ENCODE measurements around the gene CHST11.

CHST11 gene

DNA sequence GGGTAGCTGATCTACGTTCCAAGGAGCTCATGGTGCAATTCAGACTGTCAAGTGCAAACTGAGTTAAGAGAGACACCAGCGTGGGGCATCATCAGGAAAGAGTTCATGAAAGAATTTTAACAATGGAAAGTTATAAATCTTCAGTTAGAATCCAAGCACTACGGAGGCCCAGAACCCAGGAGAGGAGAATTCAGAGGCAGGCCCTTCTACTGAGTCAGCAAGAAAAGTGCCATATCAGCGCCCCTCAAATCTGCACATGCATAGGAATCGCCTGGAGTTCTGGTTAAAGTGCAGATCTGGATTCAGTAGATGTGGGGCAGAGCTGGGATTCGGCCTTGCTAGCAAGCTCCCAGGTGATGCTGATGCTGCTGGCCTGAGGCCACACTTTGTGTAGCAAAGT lies 45.9 kb downstream of the CHST11 start:
- Histone ChIP-seq H3K27ac (0 out of 2 replicates have a peak overlapping the region, but pooled peaks have one; percentile 35), H3K36me3 (ENCODE audit: insufficient read depth, low read length) (no peaks in the 10 kb centered on the region), H3K9me3 (ENCODE audit: low read depth, low read length) (no peaks in the 10 kb centered on the region), H3K4me3 (no peak overlapping the region), H3K9ac (ENCODE audit: insufficient read length) (no peak overlapping the region)
- TF ChIP-seq POLR2AphosphoS5 (IDR thresholded peaks at IDR 0.05; ENCODE audit: borderline replicate concordance, low read depth, low read length) (peak; percentile 38; the same call in 1 of the 2 replicates), EZH2 (IDR thresholded peaks at IDR 0.05) (no peak)
- no peak for DNase-seq (ENCODE audit: low read depth, low spot score)

DNA sequence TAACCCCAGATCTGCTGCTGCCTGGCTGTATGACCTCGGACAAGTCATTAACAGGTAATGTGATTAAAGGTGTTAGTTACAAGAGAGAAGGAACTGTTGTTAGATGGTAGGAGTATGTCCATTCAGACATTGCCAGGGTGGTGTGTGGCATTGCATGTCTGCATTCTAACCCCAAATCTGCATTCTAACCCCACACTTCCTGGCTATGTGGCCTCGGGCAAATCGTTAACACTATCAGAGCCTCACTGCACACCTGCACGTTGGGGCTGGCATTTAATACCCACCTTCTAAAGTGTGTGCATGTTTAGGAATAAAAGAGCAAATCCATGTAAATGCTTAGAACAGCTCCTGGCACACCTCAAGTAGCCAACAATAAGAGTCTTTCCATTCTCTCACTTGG lies 46.4 kb downstream of the CHST11 start:
- Histone ChIP-seq H3K36me3 (ENCODE audit: insufficient read depth, low read length) (no peaks in the 10 kb centered on the region), H3K9me3 (ENCODE audit: low read depth, low read length) (no peaks in the 10 kb centered on the region), H3K4me3 (no peak overlapping the region), H3K27ac (no peak overlapping the region), H3K9ac (ENCODE audit: insufficient read length) (no peak overlapping the region)
- TF ChIP-seq EZH2 (IDR thresholded peaks at IDR 0.05): no peak
- no peak for TF ChIP-seq FOXP2 (optimal IDR thresholded peaks at IDR 0.05; ENCODE audit: control extremely low read depth, extremely low read length, insufficient read depth)
- TF ChIP-seq POLR2AphosphoS5 (IDR thresholded peaks at IDR 0.05; ENCODE audit: borderline replicate concordance, low read depth, low read length): no peak
- DNase-seq (ENCODE audit: low read depth, low spot score): no peak

DNA sequence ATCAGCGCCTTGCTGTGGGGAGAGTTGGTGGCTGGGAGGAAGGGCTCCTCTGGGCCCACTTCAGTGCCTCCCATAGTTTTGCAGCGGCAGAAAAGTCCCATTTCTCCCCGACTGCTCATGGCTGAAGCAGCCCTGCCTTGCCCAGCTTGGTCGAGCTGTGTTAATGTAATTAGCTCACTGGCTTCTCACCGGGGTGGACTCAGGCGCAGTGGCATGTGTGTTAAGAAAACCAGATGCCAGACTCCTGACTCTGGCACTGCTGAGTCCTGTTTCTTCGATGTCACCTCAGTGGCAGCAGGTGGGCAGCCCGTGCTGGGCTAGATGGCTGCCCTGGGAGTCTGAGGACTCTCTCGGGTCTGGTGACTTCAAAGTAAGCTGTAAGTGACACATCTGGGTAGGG lies 47.4 kb downstream of the CHST11 start:
- no peak overlapping the region for H3K4me3 ChIP-seq
- TF ChIP-seq EZH2 (IDR thresholded peaks at IDR 0.05) (no peak), POLR2AphosphoS5 (IDR thresholded peaks at IDR 0.05; ENCODE audit: borderline replicate concordance, low read depth, low read length) (no peak), FOXP2 (optimal IDR thresholded peaks at IDR 0.05; ENCODE audit: control extremely low read depth, extremely low read length, insufficient read depth) (no peak)
- H3K36me3 ChIP-seq (ENCODE audit: insufficient read depth, low read length): no peaks in the 10 kb centered on the region
- no peak for DNase-seq (ENCODE audit: low read depth, low spot score)
- H3K9me3 ChIP-seq (ENCODE audit: low read depth, low read length): no peaks in the 10 kb centered on the region
- no peak overlapping the region for H3K9ac ChIP-seq (ENCODE audit: insufficient read length)
- no peak overlapping the region for H3K27ac ChIP-seq

DNA sequence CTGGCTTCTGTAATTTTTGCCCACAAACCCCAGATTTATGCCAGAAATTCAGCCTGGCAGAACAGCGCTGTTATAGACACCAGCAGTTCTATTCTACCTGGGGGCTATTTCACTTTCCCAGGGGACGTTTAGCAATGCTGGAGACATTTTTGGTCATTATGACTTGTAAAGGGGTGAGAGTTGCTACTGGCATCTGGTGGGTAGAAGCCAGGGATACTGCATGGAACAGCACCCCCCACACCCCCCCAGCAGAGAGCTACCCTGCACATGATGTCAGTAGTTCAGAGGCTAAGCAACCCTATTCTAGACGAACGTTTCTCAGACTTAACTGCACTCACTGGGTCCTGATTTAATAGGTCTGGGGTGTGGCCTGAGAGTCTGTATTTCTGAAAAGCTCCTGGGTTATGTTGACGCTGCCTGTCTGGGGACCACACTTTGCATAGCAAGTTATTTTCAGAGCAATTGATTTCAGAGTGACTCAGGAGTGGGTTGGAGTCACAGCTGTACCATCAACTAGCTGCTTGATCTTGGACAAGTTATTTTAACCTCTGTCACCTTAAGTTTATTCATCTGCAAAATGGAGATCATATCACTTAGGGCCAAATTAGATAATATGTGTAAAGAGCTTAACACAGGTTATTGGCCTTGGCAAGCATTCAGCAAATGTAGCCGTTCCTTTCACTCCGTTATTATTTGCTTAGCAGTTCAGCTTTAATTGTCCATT lies 48.5 kb downstream of the CHST11 start:
- no peak for TF ChIP-seq FOXP2 (optimal IDR thresholded peaks at IDR 0.05; ENCODE audit: control extremely low read depth, extremely low read length, insufficient read depth)
- no peak for DNase-seq (ENCODE audit: low read depth, low spot score)
- no peak overlapping the region for H3K4me3 ChIP-seq
- H3K36me3 ChIP-seq (ENCODE audit: insufficient read depth, low read length): no peaks in the 10 kb centered on the region
- no peaks in the 10 kb centered on the region for H3K9me3 ChIP-seq (ENCODE audit: low read depth, low read length)
- H3K27ac ChIP-seq: no peak overlapping the region
- no peak overlapping the region for H3K9ac ChIP-seq (ENCODE audit: insufficient read length)

DNA sequence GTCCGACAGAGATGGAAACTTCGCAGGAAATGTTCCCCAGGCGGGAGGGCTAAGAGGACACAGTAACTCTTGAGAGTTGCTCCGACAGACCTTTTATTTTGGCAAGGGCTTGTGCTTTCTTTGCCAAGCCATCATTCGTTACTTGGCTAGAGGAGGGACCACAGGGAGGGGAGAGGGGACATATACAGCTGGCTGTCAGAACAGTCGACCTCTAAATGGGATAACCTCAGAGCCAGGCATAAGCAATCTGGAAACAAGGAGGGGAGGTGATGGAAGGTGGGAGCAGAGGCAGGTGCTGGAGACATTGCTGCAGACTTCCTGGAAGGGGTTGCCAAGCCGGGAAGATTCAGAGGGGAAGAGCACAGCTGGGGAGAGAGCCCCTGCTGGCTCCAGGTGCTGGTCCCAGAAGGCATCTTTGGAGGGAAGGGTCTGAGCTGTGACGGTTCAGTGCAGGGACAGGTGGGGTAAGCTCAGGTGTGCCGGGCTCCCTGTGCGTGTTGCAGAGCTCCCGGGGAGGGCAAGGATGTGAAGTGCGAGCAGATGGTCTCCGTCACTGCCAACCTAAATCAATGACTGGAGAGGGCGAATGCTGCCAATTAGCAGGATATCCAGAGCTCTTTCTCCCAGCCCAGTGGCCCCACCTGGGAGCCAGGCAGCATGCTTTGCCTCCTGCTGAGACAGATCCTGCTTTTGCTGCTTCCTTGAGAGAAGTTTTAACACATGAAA lies 50.1 kb downstream of the CHST11 start:
- Histone ChIP-seq H3K36me3 (ENCODE audit: insufficient read depth, low read length) (no peaks in the 10 kb centered on the region), H3K4me3 (no peak overlapping the region), H3K27ac (no peak overlapping the region), H3K9ac (ENCODE audit: insufficient read length) (no peak overlapping the region), H3K9me3 (ENCODE audit: low read depth, low read length) (no peaks in the 10 kb centered on the region)
- DNase-seq (ENCODE audit: low read depth, low spot score): no peak
- TF ChIP-seq FOXP2 (optimal IDR thresholded peaks at IDR 0.05; ENCODE audit: control extremely low read depth, extremely low read length, insufficient read depth) (no peak), EZH2 (IDR thresholded peaks at IDR 0.05) (no peak), POLR2AphosphoS5 (IDR thresholded peaks at IDR 0.05; ENCODE audit: borderline replicate concordance, low read depth, low read length) (no peak)

DNA sequence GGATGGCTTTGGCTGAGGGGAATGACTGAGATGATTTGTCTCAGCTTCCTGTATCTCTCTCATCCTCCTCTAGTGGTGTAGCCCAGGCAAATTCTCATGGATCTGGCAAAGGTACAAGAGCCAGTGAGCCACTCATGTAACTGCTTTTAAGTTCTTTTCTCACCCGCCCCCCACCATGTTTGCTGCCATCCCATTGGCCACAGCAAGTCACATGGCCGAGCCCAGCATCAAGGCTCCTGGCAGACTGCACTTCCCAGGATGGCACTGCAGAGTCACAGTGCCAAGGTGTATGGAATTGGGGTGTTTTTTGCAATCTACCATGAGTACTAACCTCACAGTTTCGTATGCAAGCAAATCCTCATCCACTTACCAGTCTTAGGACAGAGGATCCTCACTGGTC lies 50.9 kb downstream of the CHST11 start:
- no peak overlapping the region for H3K27ac ChIP-seq
- no peaks in the 10 kb centered on the region for H3K36me3 ChIP-seq (ENCODE audit: insufficient read depth, low read length)
- H3K4me3 ChIP-seq: no peak overlapping the region
- H3K9me3 ChIP-seq (ENCODE audit: low read depth, low read length): no peaks in the 10 kb centered on the region
- TF ChIP-seq POLR2AphosphoS5 (IDR thresholded peaks at IDR 0.05; ENCODE audit: borderline replicate concordance, low read depth, low read length) (no peak), EZH2 (IDR thresholded peaks at IDR 0.05) (no peak), FOXP2 (optimal IDR thresholded peaks at IDR 0.05; ENCODE audit: control extremely low read depth, extremely low read length, insufficient read depth) (no peak)
- DNase-seq (ENCODE audit: low read depth, low spot score): no peak
- no peak overlapping the region for H3K9ac ChIP-seq (ENCODE audit: insufficient read length)

DNA sequence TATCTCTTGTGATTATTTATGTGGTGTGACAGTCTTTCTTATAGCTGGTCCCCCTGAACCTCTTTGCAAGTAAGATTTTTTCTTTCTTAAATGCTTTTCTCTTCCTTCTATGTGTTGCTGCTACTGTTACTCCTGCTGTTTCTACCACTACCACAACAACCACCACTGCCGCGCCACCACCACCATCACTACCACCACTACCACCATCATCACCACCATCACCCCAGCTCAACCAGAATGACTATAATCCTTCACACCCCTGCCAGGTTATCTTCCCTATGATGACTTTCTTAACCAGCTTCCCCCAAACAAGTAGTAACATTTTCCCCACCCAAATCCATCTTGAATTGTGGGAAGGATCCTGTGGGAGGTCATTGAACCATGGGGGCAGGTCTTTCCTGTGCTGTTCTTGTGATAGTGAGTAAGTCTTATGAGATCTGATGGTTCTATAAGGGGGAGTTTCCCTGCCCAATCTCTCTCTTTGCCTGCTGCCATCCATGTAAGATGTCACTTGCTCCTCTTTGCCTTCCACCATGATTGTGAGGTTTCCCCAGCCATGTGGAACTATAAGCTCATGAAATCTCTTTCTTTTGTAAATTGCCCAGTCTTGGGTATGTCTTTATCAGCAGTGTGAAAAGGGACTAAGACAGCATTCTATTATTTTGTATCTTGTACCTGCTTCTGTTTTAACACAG lies 52.2 kb downstream of the CHST11 start:
- H3K9ac ChIP-seq (ENCODE audit: insufficient read length): no peak overlapping the region
- no peak overlapping the region for H3K27ac ChIP-seq
- TF ChIP-seq EZH2 (IDR thresholded peaks at IDR 0.05): no peak
- H3K9me3 ChIP-seq (ENCODE audit: low read depth, low read length): no peaks in the 10 kb centered on the region
- H3K4me3 ChIP-seq: no peak overlapping the region
- no peak for DNase-seq (ENCODE audit: low read depth, low spot score)
- H3K36me3 ChIP-seq (ENCODE audit: insufficient read depth, low read length): no peaks in the 10 kb centered on the region

DNA sequence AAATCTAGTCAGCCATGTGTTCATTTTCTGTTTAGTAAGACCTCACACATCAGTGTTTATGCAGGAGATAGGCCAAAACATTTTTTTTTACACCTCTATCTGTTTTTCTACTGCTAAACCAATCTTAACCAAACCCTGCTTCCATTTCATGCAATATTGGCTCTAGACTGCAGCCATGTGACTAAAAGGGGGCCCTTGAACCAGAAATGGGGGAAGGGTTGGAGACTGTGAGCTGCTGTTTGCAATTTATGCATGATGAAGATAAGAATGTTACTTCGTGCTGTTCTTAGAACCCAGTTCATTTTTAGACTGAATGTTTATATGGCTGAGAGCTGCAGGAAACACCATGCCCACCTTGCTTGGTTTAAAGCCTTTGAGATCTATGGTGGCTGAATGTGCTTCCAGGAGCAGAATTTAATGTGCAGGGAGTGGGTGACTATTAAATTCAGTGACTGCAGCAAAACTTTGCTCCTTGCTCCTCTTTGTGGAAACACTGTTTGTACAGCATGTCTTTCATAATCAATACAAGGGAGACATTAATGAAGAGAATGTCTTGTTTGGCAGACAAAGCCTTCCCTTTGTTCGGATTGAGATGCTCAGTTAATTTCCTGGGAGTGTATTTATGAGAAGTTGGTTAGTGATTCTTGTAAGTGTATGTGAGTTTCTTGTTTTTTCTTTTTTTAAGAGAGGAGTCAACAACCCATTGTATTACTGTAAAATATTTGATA lies 53.6 kb downstream of the CHST11 start:
- TF ChIP-seq POLR2AphosphoS5 (IDR thresholded peaks at IDR 0.05; ENCODE audit: borderline replicate concordance, low read depth, low read length): no peak
- TF ChIP-seq FOXP2 (optimal IDR thresholded peaks at IDR 0.05; ENCODE audit: control extremely low read depth, extremely low read length, insufficient read depth): no peak
- no peak for TF ChIP-seq EZH2 (IDR thresholded peaks at IDR 0.05)
- DNase-seq (ENCODE audit: low read depth, low spot score): no peak
- H3K9ac ChIP-seq (ENCODE audit: insufficient read length): no peak overlapping the region

More for the DNA sequence above, 53.6 kb downstream of the CHST11 start:
- Histone ChIP-seq H3K9me3 (ENCODE audit: low read depth, low read length) (no peaks in the 10 kb centered on the region), H3K4me3 (no peak overlapping the region), H3K36me3 (ENCODE audit: insufficient read depth, low read length) (no peaks in the 10 kb centered on the region), H3K27ac (no peak overlapping the region)
